K562 (cell line): ENCODE results near the gene CD164. TPM values are rescaled to one million over a fixed set of nuclear protein-coding genes. Genes with fewer than 3 reads are reported as not detected.

ENCODE experiments used
- CXXC5 ChIP-seq: fragments of 250-450 bp; sonication (Bioruptor Pico); IDR thresholded peaks from 2 replicates; pipeline ENCODE4 v1.8.0; 2022; ENCODE audit warnings: inconsistent platforms, mild to moderate bottlenecking, moderate library complexity
- ELF2 ChIP-seq: fragments of 250-450 bp; sonication (Bioruptor Pico); IDR thresholded peaks from 2 replicates; pipeline ENCODE4 v1.5.0; 2021; ENCODE audit warnings: mild to moderate bottlenecking
- ETV6 ChIP-seq, 3 experiments: fragments of 150-350 bp in 1 of 3; sonication (generic) in 1 of 3; formaldehyde crosslinking in 1 of 3; IDR thresholded peaks; 2 replicates each; pipeline versions ENCODE4 v1.6.1 to v1.8.0; 2014 to 2022; ENCODE audit warnings: borderline replicate concordance in 2 of 3, low read depth in 2 of 3, antibody characterized with exemption in 1 of 3, low read length in 1 of 3, mild to moderate bottlenecking in 1 of 3, missing genetic modification reagents in 1 of 3
- POLR2A ChIP-seq: fragments of 450-650 bp; conservative IDR thresholded peaks from 2 replicates; pipeline ENCODE4 v1.6.1; 2016
- PYGO2 ChIP-seq: fragments of 450-650 bp; IDR thresholded peaks from 2 replicates; pipeline ENCODE4 v1.6.1; 2016; ENCODE audit warnings: mild to moderate bottlenecking, missing genetic modification characterization, moderate library complexity, missing compliant biosample characterization
- ZNF239 ChIP-seq: fragments of 250-450 bp; sonication (Bioruptor Pico); IDR thresholded peaks from 2 replicates; pipeline ENCODE4 v1.4.0; 2020; ENCODE audit warnings: mild to moderate bottlenecking
- ZNF584 ChIP-seq: fragments of 200-800 bp; sonication (Bioruptor generic); IDR thresholded peaks from 2 replicates; pipeline ENCODE4 v1.6.1; 2016; ENCODE audit warnings: low read depth, mild to moderate bottlenecking, missing genetic modification characterization, missing compliant biosample characterization
- ZNF766 ChIP-seq: fragments of 200-800 bp; sonication (Bioruptor generic); conservative IDR thresholded peaks from 2 replicates; pipeline ENCODE4 v1.6.1; 2016; ENCODE audit warnings: missing genetic modification characterization, missing compliant biosample characterization
- polyA plus RNA-seq, 8 experiments: library from polyadenylated mRNA; depleted of rRNA in 4 of 8; stranded (reverse) in 5 of 8; unstranded in 3 of 8; fragments of >200 nt; fragmentation: Nextera tagmentation in 2 of 8; fragmentation: Illumina TruSeq in 1 of 8; extraction: Ambion mirVana in 2 of 8; extraction: Trizol in 1 of 8; gene quantifications; 2 replicates each; pipeline versions ENCODE4 v1.2.1 to v1.2.3, GENCODE V29; 2011 to 2014; ENCODE audit warnings: inconsistent platforms in 1 of 8, missing spikeins in 1 of 8
- total RNA-seq, 7 experiments: library from RNA; depleted of rRNA in 6 of 7; stranded (reverse); fragments of >200 nt in 6 of 7; fragmentation: Illumina TruSeq in 2 of 7; extraction: Trizol in 2 of 7; gene quantifications; 2 replicates each; pipeline versions ENCODE4 v1.2.1 to v1.2.3, GENCODE V29; 2011 to 2021; ENCODE audit warnings: low replicate concordance in 1 of 7
- TF ChIP-seq, protein P1 (sequence below), 2 experiments: fragments of 450-650 bp in 1 of 2; sonication (generic) in 1 of 2; formaldehyde crosslinking in 1 of 2; IDR thresholded peaks; 2 replicates each; pipeline versions ENCODE4 v1.7.1 to v1.9.0; 2016 to 2022; ENCODE audit warnings: inconsistent platforms in 1 of 2, mild to moderate bottlenecking in 1 of 2, missing genetic modification reagents in 1 of 2
- TF ChIP-seq, protein P2 (sequence below), 2 experiments: fragments of 250-450 bp in 1 of 2; fragments of 450-650 bp in 1 of 2; sonication (Bioruptor Pico) in 1 of 2; IDR thresholded peaks; 2 replicates each; pipeline versions ENCODE4 v1.6.1 to v1.8.0; 2016 to 2021; ENCODE audit warnings: mild to moderate bottlenecking in 2 of 2, moderate library complexity in 2 of 2, missing compliant biosample characterization in 1 of 2, missing genetic modification characterization in 1 of 2
- TF ChIP-seq, protein P3 (sequence below): fragments of 250-450 bp; sonication (Bioruptor Pico); IDR thresholded peaks from 2 replicates; pipeline ENCODE4 v1.8.0; 2021; ENCODE audit warnings: borderline replicate concordance, mild to moderate bottlenecking, moderate library complexity; ENCODE audit not compliant: poor library complexity, severe bottlenecking
- TF ChIP-seq, protein P4 (sequence below): fragments of 250-450 bp; sonication (Bioruptor Pico); IDR thresholded peaks from 2 replicates; pipeline ENCODE4 v1.5.0; 2021
- TF ChIP-seq, protein P5 (sequence below): conservative IDR thresholded peaks from 2 replicates; pipeline ENCODE4 v1.6.1; 2011; ENCODE audit warnings: low read depth, mild to moderate bottlenecking, low read length; ENCODE audit not compliant: control insufficient read depth

Gene CD164
- total and polyA plus RNA-seq, 9 of the 15 experiments (the other 6 are each of a cell fraction or from before 2014, with no cell fraction given), result 79.5 to 317 (median 165) TPM

DNA sequence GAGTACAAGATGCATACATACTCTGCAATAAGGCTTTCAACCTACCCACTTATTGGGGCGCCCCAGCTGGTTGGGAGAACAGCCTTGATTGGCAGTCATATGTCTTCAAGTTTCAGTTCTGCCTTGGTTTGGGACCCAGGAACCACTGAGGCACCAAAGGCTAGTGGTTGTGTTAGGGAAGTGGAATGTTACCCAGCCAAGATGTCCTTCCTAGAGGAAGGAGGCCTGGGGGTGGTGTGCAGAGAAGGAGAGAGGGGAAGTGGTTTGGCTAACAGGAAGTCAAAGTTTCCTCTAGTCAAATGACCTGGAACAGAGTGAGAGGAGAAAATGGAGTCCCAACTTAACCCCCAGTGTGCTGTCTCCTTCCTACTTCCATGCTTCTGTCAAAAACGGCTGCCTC is 59.4 kb downstream of the CD164 start (continued):
- TF ChIP-seq, protein P1, sequence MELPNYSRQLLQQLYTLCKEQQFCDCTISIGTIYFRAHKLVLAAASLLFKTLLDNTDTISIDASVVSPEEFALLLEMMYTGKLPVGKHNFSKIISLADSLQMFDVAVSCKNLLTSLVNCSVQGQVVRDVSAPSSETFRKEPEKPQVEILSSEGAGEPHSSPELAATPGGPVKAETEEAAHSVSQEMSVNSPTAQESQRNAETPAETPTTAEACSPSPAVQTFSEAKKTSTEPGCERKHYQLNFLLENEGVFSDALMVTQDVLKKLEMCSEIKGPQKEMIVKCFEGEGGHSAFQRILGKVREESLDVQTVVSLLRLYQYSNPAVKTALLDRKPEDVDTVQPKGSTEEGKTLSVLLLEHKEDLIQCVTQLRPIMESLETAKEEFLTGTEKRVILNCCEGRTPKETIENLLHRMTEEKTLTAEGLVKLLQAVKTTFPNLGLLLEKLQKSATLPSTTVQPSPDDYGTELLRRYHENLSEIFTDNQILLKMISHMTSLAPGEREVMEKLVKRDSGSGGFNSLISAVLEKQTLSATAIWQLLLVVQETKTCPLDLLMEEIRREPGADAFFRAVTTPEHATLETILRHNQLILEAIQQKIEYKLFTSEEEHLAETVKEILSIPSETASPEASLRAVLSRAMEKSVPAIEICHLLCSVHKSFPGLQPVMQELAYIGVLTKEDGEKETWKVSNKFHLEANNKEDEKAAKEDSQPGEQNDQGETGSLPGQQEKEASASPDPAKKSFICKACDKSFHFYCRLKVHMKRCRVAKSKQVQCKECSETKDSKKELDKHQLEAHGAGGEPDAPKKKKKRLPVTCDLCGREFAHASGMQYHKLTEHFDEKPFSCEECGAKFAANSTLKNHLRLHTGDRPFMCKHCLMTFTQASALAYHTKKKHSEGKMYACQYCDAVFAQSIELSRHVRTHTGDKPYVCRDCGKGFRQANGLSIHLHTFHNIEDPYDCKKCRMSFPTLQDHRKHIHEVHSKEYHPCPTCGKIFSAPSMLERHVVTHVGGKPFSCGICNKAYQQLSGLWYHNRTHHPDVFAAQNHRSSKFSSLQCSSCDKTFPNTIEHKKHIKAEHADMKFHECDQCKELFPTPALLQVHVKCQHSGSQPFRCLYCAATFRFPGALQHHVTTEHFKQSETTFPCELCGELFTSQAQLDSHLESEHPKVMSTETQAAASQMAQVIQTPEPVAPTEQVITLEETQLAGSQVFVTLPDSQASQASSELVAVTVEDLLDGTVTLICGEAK (IDR thresholded peaks at IDR 0.05), result peak; percentile 59; the same call in 1 of the 2 replicates
- TF ChIP-seq, protein P1 (CRISPR knock-in tag; IDR thresholded peaks at IDR 0.05), result no peak
- TF ChIP-seq PYGO2 (peak; percentile 65; the same call in 1 of the 2 replicates), ZNF766 (0 out of 2 replicates have a peak, but pooled peaks have one; percentile 36), ETV6 (IDR thresholded peaks at IDR 0.05; ENCODE audit: borderline replicate concordance in 1 of 2, low read depth in 2 of 2, low read length in 1 of 2) (0 out of 4 replicates have a peak, but pooled peaks have one; percentile 32 to 51), ETV6 (CRISPR knock-in tag; IDR thresholded peaks at IDR 0.05; ENCODE audit: borderline replicate concordance) (no peak), ZNF239 (CRISPR knock-in tag) (peak; percentile 43; the same call in 1 of the 2 replicates), ZNF584 (0 out of 2 replicates have a peak, but pooled peaks have one; percentile 32), CXXC5 (peak; percentile 38; the same call in 1 of the 2 replicates), POLR2A (no peak), ELF2 (0 out of 2 replicates have a peak, but pooled peaks have one; percentile 18)
- TF ChIP-seq, protein P2, sequence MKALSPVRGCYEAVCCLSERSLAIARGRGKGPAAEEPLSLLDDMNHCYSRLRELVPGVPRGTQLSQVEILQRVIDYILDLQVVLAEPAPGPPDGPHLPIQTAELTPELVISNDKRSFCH (CRISPR knock-in tag; IDR thresholded peaks at IDR 0.05), result no peak
- TF ChIP-seq, protein P2 (tag; IDR thresholded peaks at IDR 0.05), result peak; percentile 58
- TF ChIP-seq, protein P3, sequence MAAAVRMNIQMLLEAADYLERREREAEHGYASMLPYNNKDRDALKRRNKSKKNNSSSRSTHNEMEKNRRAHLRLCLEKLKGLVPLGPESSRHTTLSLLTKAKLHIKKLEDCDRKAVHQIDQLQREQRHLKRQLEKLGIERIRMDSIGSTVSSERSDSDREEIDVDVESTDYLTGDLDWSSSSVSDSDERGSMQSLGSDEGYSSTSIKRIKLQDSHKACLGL (CRISPR knock-in tag), result no peak
- TF ChIP-seq, protein P4, sequence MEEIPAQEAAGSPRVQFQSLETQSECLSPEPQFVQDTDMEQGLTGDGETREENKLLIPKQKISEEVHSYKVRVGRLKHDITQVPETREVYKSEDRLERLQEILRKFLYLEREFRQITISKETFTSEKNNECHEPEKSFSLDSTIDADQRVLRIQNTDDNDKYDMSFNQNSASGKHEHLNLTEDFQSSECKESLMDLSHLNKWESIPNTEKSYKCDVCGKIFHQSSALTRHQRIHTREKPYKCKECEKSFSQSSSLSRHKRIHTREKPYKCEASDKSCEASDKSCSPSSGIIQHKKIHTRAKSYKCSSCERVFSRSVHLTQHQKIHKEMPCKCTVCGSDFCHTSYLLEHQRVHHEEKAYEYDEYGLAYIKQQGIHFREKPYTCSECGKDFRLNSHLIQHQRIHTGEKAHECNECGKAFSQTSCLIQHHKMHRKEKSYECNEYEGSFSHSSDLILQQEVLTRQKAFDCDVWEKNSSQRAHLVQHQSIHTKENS (CRISPR knock-in tag), result no peak
- TF ChIP-seq, protein P5, sequence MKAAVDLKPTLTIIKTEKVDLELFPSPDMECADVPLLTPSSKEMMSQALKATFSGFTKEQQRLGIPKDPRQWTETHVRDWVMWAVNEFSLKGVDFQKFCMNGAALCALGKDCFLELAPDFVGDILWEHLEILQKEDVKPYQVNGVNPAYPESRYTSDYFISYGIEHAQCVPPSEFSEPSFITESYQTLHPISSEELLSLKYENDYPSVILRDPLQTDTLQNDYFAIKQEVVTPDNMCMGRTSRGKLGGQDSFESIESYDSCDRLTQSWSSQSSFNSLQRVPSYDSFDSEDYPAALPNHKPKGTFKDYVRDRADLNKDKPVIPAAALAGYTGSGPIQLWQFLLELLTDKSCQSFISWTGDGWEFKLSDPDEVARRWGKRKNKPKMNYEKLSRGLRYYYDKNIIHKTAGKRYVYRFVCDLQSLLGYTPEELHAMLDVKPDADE, result no peak
